AG04450 (cell line): ENCODE data around the gene CLCN3. TPM values are rescaled to one million over a fixed set of nuclear protein-coding genes. Genes with fewer than 3 reads are reported as not detected.

Source experiments
- CTCF ChIA-PET: fragments of 300-600, 350-600 bp; formaldehyde crosslinking; extraction: SDS; loops from one replicate; lab custom pipeline; 2022; ENCODE audit warnings: antibody characterized with exemption, inconsistent platforms; lab: Charles Lee
- POLR2A ChIA-PET: fragments of 350-600 bp; formaldehyde crosslinking; extraction: SDS; loops from one replicate; lab custom pipeline; 2021; ENCODE audit warnings: antibody characterized with exemption, inconsistent platforms; lab: Yijun Ruan, JAX
- DNase-seq: peaks from one replicate; pipeline ENCODE4 v3.0.0-alpha.2; 2011; ENCODE audit warnings: low read depth, low spot score
- H3K27ac ChIP-seq: one replicate; pipeline ENCODE4 v1.5.1; 2012; ENCODE audit warnings: low read depth, low read length, control low read depth
- H3K27me3 ChIP-seq: one replicate; pipeline ENCODE4 v1.6.0; 2012; ENCODE audit warnings: low read length; ENCODE audit not compliant: control insufficient read depth, insufficient read depth
- H3K4me3 ChIP-seq: 2 replicates; pipeline ENCODE4 v1.5.1; 2011; ENCODE audit warnings: mild to moderate bottlenecking, low read depth, low read length, control low read depth
- H3K9me3 ChIP-seq: 2 replicates; pipeline ENCODE4 v1.5.1; 2012; ENCODE audit warnings: low read length; ENCODE audit not compliant: control insufficient read depth, insufficient read depth
- polyA plus RNA-seq: library from polyadenylated mRNA; depleted of rRNA; stranded (reverse); fragments of >200 nt; gene quantifications from 2 replicates; pipeline ENCODE4 v1.2.3, GENCODE V29; 2011
- TF ChIP-seq, protein P1 (sequence below): IDR thresholded peaks from 2 replicates; pipeline ENCODE4 v1.5.1; 2011; ENCODE audit warnings: low read depth, low read length, control low read depth, inconsistent platforms

Gene CLCN3
- polyA plus RNA-seq, 1 experiment, result 36.5 TPM

DNA sequence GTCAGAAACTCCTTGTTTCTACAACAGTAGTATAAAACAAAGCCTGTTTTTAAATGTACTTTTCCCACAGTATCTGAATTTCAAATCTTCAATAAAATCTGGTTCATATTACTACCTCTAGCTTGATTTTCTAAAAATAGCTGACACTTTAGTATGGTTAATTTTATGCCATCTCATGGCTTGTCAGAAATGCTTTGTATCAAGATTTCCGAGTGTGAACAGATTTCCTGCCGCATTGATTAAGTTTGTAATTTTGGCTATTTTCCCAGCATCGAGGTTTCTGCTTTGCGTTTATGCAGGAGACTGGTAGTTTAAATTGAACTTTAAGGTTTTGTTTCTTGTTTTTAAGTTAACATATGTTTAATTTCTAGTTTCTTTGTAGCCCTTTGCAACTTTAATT is 44.2 kb downstream of the CLCN3 start:
- no peak for DNase-seq

DNA sequence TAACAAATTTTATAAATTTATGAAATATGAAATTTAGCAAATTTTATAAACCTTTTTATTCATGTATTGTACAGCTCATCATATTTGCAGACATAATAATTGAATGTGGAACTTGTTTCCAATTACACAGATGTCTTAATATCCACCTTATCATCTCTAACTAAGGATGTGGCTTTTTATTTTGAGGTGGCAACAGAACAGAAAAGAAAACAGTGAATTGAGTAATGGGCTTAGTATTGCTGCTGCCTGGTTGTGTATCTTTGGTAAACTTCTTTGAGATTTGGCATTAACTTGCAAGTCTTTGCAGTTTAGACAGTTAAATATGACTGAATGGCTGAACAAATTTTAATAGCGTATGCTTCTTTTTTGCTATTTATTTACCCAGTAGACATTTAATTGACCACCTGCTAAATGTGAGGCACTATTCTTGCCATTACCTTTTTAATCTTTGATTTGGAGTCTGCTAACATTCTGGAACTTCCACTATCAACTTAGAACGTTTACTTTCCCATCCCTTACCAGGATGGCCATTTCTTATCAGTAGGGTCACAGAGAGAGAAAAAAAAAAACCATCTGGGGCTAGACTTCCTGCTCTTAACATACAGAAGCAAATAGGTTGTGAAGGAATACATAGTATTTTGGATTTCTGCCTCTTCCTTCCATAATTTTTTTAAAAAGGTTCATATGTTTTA is 44.8 kb downstream of the CLCN3 start:
- CTCF ChIA-PET, result no interaction called here
- no peak overlapping the region for H3K27ac ChIP-seq

More for the DNA sequence above, 44.2 kb downstream of the CLCN3 start:
- POLR2A ChIA-PET, result no interaction called here
- TF ChIP-seq, protein P1, sequence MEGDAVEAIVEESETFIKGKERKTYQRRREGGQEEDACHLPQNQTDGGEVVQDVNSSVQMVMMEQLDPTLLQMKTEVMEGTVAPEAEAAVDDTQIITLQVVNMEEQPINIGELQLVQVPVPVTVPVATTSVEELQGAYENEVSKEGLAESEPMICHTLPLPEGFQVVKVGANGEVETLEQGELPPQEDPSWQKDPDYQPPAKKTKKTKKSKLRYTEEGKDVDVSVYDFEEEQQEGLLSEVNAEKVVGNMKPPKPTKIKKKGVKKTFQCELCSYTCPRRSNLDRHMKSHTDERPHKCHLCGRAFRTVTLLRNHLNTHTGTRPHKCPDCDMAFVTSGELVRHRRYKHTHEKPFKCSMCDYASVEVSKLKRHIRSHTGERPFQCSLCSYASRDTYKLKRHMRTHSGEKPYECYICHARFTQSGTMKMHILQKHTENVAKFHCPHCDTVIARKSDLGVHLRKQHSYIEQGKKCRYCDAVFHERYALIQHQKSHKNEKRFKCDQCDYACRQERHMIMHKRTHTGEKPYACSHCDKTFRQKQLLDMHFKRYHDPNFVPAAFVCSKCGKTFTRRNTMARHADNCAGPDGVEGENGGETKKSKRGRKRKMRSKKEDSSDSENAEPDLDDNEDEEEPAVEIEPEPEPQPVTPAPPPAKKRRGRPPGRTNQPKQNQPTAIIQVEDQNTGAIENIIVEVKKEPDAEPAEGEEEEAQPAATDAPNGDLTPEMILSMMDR, result no peak
- no peaks in the 10 kb centered on the region for H3K9me3 ChIP-seq
- H3K4me3 ChIP-seq, result no peak overlapping the region
- CTCF ChIA-PET, result interaction anchor here (0.6 kb wide), 2 partner anchors 9 to 51 kb away, joined by 3 read pairs; no protein-coding TSS in a partner anchor
- H3K27me3 ChIP-seq, result no peaks in the 10 kb centered on the region
- no peak overlapping the region for H3K27ac ChIP-seq

DNA sequence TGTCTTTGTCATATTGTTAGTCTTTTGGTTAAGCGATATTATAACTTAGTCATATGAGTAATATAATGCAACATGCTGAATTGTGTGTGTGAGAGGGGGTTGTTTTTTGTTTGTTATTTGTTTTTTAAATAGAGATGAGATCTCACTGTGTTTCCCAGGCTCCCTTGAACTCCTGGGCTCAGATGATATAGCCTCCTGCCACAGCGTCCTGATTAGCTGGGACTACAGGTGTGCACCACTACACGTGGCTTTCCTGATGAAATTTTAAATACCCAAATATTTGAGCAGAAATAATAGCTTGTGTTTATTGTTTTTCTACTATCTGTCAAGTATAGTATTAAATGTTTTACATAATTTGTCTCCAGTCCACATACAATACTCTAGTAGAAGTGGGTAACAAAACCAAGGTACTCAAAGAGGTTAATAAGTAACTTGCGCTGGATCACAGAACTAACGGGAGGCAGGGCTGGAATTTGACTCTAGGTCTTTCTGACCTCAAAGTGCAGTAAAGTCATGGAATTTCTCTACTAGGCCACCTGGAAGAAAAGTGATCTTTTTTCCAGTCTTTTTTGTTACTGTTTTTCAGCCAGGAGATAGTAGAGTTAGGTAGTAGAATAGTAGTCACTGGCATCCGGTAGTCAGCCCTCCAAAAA is 47.8 kb downstream of the CLCN3 start:
- H3K4me3 ChIP-seq, result no peak overlapping the region
- TF ChIP-seq, protein P1, result no peak
- no peak for DNase-seq
- CTCF ChIA-PET, result no interaction called here
- H3K27me3 ChIP-seq, result no peaks in the 10 kb centered on the region
- H3K9me3 ChIP-seq, result no peaks in the 10 kb centered on the region
- POLR2A ChIA-PET, result no interaction called here
- H3K27ac ChIP-seq, result no peak overlapping the region

More for the DNA sequence above, 44.8 kb downstream of the CLCN3 start:
- no peaks in the 10 kb centered on the region for H3K9me3 ChIP-seq
- POLR2A ChIA-PET, result no interaction called here
- H3K27me3 ChIP-seq, result no peaks in the 10 kb centered on the region
- H3K4me3 ChIP-seq, result no peak overlapping the region
- TF ChIP-seq, protein P1, result no peak
- no peak for DNase-seq

DNA sequence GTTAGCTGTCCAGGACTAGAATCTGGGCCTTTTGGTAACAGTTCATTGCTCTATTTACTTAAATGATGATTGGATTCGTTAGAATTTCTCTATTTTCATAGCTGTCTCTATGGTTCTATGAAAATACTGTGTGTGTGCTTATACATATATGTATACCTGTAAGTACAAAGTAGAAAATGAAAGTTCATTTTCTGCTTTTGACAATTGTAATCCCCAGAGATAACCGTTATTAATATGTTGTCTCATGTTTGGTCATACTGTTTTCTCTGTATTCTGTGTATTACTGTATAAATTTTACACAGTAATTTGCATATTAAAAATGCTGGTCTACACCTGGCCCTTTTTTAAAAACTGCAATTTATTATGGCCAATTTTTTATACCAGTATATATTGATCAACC is 55.4 kb downstream of the CLCN3 start:
- no peak for DNase-seq
- ChIA-PET CTCF (interaction anchor here (1.1 to 1.3 kb wide), 2 partner anchors 63 to 135 kb away, joined by 3 to 4 read pairs; partner anchors contain the start of gene NEK1), POLR2A (no interaction called here)
- Histone ChIP-seq H3K27me3 (no peaks in the 10 kb centered on the region), H3K4me3 (no peak overlapping the region), H3K9me3 (peaks cover 7% of the 10 kb centered on the region; the same call in 1 of the 2 replicates), H3K27ac (no peak overlapping the region)
- TF ChIP-seq, protein P1, result no peak
